ENCODE results near the gene CNPY3. TPM values are rescaled to one million over a fixed set of nuclear protein-coding genes. Genes with fewer than 3 reads are reported as not detected.
"Not testable (repeated sequence)": the region's sequence is repeated elsewhere in the genome, so short reads cannot be mapped to it uniquely, and the experiment has no call there.

Gene CNPY3
- total RNA-seq, 4 donors from 2014 or later = 10.3 to 24.4 (median 21.0) TPM

DNA sequence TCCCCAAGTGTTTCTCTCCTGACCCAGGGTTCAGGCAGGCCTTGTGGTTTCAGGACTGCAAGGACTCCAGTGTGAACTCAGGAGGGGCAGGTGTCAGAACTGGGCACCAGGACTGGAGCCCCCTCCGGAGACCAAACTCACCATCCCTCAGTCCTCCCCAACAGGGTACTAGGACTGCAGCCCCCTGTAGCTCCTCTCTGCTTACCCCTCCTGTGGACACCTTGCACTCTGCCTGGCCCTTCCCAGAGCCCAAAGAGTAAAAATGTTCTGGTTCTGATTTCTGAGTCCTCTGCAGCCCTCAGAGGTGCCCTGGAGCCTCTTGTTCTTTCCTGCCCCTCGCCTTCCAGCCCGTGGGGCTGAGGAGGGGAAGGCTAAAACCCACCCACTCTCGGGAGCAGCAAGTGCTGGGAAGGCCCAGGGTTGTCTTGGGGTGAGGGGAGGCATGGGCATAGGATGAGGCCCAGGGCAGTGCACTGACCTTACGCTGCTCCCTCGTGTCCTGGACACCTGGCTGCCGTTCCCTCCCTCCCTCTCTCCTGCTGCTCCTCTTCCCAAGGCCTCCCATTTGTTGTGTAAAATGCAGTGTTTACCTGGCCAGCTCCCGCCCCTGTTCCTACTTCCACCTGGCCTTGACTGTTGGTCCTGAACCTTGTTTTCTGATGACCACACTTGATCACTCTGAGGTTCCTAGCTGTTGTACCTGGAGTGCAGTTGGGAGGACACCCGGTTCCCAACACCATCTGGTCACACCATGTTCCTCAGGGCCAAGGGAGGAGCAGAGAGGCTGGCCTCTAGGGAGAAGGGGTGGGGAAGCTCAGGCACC is 9.9 kb downstream of the CNPY3 start:
- no peak for DNase-seq
- in situ Hi-C loops (cut with MboI; ENCODE audit: low pct_ligation_motif_present in 1 of 4, low pct_unique_long_range_greater_than_20kb in 1 of 4, low sequenced_read_pairs in 3 of 4) (no loop called here), intact Hi-C loops (cut with DNase I; ENCODE audit: low total_unique reads) (no loop called here)
- no peaks in the 10 kb centered on the region for H3K27me3 ChIP-seq
- H3K4me3 ChIP-seq = no peak overlapping the region
- no peak overlapping the region for H3K27ac ChIP-seq
- H3K9me3 ChIP-seq = no peaks in the 10 kb centered on the region
- no peak for TF ChIP-seq POLR2A (IDR thresholded peaks at IDR 0.05)
- no peak for TF ChIP-seq POLR2AphosphoS5 (IDR thresholded peaks at IDR 0.05)
- TF ChIP-seq, protein P1, sequence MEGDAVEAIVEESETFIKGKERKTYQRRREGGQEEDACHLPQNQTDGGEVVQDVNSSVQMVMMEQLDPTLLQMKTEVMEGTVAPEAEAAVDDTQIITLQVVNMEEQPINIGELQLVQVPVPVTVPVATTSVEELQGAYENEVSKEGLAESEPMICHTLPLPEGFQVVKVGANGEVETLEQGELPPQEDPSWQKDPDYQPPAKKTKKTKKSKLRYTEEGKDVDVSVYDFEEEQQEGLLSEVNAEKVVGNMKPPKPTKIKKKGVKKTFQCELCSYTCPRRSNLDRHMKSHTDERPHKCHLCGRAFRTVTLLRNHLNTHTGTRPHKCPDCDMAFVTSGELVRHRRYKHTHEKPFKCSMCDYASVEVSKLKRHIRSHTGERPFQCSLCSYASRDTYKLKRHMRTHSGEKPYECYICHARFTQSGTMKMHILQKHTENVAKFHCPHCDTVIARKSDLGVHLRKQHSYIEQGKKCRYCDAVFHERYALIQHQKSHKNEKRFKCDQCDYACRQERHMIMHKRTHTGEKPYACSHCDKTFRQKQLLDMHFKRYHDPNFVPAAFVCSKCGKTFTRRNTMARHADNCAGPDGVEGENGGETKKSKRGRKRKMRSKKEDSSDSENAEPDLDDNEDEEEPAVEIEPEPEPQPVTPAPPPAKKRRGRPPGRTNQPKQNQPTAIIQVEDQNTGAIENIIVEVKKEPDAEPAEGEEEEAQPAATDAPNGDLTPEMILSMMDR (IDR thresholded peaks at IDR 0.05) = no peak
- TF ChIP-seq EP300 (IDR thresholded peaks at IDR 0.05; ENCODE audit: low read depth) = no peak
- no peaks in the 10 kb centered on the region for H3K4me1 ChIP-seq
- 86% methylated on average over 9 of the region's 9 CpGs; no CpG with 5 or more reads in 1 of the 2 donors for WGBS, 2 donors (ENCODE audit: low coverage in 1 of 2)
- peaks cover 0 to 32% (median 9%) of the 10 kb centered on the region in 4 donors for H3K36me3 ChIP-seq

DNA sequence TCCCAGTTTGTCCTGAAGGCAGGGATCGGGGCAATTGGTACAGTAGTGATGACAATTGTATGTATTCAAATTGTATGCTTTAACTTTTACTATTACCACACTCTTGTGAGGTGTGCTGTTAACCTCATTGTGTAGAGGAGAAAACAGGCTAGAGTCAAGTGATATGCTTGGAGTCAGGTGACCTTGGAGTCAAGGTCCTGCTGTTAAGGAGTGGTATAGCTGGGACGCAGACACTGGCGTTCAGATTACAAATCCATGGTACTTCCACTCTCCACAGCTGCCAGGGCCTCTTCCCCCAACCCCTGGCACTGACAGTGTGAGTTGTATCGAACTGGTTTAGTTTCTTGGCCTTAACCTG is 10.5 kb downstream of the CNPY3 start:
- H3K36me3 ChIP-seq = peaks cover 0 to 26% (median 9%) of the 10 kb centered on the region in 4 donors
- intact Hi-C loops (cut with DNase I; ENCODE audit: low total_unique reads) = no loop called here
- H3K27ac ChIP-seq = no peak overlapping the region
- 84 to 93% methylated on average over 2 to 4 of the region's 4 CpGs for WGBS, 2 donors (ENCODE audit: low coverage in 1 of 2)
- H3K4me3 ChIP-seq = no peak overlapping the region
- DNase-seq = no peak
- no peaks in the 10 kb centered on the region for H3K27me3 ChIP-seq
- TF ChIP-seq EP300 (IDR thresholded peaks at IDR 0.05; ENCODE audit: low read depth) (no peak), POLR2AphosphoS5 (IDR thresholded peaks at IDR 0.05) (no peak), POLR2A (IDR thresholded peaks at IDR 0.05) (no peak)
- TF ChIP-seq, protein P1 (IDR thresholded peaks at IDR 0.05) = no peak
- no peaks in the 10 kb centered on the region for H3K4me1 ChIP-seq
- in situ Hi-C loops (cut with MboI; ENCODE audit: low pct_ligation_motif_present in 1 of 4, low pct_unique_long_range_greater_than_20kb in 1 of 4, low sequenced_read_pairs in 3 of 4) = no loop called here
- H3K9me3 ChIP-seq = no peaks in the 10 kb centered on the region

DNA sequence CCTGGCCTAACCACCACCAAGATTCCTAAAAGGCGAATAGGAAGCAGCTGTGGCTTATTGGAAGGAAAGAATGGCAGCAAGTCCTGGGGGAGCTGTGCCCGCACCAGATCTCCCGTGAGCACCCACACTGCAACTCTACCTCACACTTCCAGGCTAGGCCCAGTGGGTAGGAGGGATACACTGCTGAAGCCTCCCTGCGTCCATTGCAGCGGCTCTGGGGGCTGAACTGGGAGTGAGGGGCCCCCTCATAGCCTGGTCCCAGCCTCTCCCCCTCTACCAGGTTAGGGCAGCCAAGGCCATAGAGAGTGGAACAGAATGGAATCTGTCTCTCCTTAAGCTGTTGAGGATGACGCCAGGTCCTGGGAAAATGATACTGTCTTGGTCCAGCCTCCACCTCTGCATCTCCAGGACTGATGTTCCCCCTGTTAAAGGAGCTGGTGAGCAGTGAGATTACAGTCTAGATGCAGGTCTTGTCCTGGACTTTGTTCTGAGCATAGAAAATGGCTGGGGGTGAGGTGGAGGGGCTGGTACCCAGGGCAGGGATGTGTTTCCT is 11.3 kb downstream of the CNPY3 start:
- no peaks in the 10 kb centered on the region for H3K4me1 ChIP-seq
- in situ Hi-C loops (cut with MboI; ENCODE audit: low pct_ligation_motif_present in 1 of 4, low pct_unique_long_range_greater_than_20kb in 1 of 4, low sequenced_read_pairs in 3 of 4) = no loop called here
- 84% methylated on average over 6 of the region's 6 CpGs; no CpG with 5 or more reads in 1 of the 2 donors for WGBS, 2 donors (ENCODE audit: low coverage in 1 of 2)

DNA sequence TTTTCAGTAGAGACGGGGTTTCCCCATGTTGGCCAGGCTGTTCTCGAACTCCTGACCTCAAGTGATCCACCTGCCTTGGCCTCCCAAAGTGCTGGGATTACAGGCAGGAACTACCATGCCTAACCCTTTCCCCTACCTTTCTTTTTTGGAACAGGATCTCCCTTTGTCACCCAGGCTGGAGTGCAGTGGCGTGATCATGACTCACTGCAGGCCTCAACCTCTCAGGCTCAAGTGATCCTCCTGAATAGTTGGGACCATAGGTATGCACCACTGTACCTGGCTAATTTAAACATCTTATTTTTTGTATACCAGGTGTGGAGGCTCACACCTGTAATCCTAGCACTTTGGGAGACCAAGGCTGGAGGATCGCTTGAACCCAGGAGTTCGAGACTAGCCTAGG is 12.1 kb downstream of the CNPY3 start:
- H3K27me3 ChIP-seq; H3K4me1 ChIP-seq; H3K4me3 ChIP-seq; in situ Hi-C loops (cut with MboI; ENCODE audit: low pct_ligation_motif_present in 1 of 4, low pct_unique_long_range_greater_than_20kb in 1 of 4, low sequenced_read_pairs in 3 of 4); intact Hi-C loops (cut with DNase I; ENCODE audit: low total_unique reads); H3K9me3 ChIP-seq; H3K27ac ChIP-seq; DNase-seq: not testable (repeated sequence)
- H3K36me3 ChIP-seq = peaks cover 0 to 15% (median 5%) of the 10 kb centered on the region in 4 donors
- 100% methylated on average over 4 to 5 of the region's 5 CpGs for WGBS, 2 donors (ENCODE audit: low coverage in 1 of 2)

More for the DNA sequence above, 11.3 kb downstream of the CNPY3 start:
- H3K9me3 ChIP-seq = no peaks in the 10 kb centered on the region
- peaks cover 0 to 23% (median 8%) of the 10 kb centered on the region in 4 donors for H3K36me3 ChIP-seq
- no peak overlapping the region for H3K4me3 ChIP-seq
- no peak for DNase-seq
- no peaks in the 10 kb centered on the region for H3K27me3 ChIP-seq
- H3K27ac ChIP-seq = no peak overlapping the region
- TF ChIP-seq EP300 (IDR thresholded peaks at IDR 0.05; ENCODE audit: low read depth) (no peak), POLR2A (IDR thresholded peaks at IDR 0.05) (no peak), POLR2AphosphoS5 (IDR thresholded peaks at IDR 0.05) (no peak)
- TF ChIP-seq, protein P1 (IDR thresholded peaks at IDR 0.05) = no peak
- intact Hi-C loops (cut with DNase I; ENCODE audit: low total_unique reads) = no loop called here

Measured in transverse colon (tissue), 4 donors.